ENCODE measurements around the gene SEMA3B.

SEMA3B gene

GRCh38 chr3:50297896-50298725 is 29.2 kb downstream of the SEMA3B start:
- Histone ChIP-seq H3K36me3 (replicated peaks) (no peaks in the 10 kb centered on the region), H3K27ac (peak overlapping the region; percentile 78), H3K27me3 (replicated peaks) (no peaks in the 10 kb centered on the region), H3K4me3 (ENCODE audit: low read depth, low read length) (peak overlapping the region; percentile 94)
- in situ Hi-C loops (cut with HindIII; ENCODE audit: low pct_ligation_motif_present, low sequenced_read_pairs): no loop called here
- no peak for DNase-seq
- TF ChIP-seq, protein P1, sequence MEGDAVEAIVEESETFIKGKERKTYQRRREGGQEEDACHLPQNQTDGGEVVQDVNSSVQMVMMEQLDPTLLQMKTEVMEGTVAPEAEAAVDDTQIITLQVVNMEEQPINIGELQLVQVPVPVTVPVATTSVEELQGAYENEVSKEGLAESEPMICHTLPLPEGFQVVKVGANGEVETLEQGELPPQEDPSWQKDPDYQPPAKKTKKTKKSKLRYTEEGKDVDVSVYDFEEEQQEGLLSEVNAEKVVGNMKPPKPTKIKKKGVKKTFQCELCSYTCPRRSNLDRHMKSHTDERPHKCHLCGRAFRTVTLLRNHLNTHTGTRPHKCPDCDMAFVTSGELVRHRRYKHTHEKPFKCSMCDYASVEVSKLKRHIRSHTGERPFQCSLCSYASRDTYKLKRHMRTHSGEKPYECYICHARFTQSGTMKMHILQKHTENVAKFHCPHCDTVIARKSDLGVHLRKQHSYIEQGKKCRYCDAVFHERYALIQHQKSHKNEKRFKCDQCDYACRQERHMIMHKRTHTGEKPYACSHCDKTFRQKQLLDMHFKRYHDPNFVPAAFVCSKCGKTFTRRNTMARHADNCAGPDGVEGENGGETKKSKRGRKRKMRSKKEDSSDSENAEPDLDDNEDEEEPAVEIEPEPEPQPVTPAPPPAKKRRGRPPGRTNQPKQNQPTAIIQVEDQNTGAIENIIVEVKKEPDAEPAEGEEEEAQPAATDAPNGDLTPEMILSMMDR (IDR thresholded peaks at IDR 0.05; ENCODE audit: low read depth, low read length, missing control alignments): peak; percentile 50

- peak within 1 kb of the TSS; percentile 78 for H3K27ac ChIP-seq
- H3K27me3 ChIP-seq (replicated peaks): no peaks in the 10 kb centered on the region
- H3K36me3 ChIP-seq (replicated peaks): no peaks in the 10 kb centered on the region
- DNase-seq: peak; percentile 99
- TF ChIP-seq, protein P1 (IDR thresholded peaks at IDR 0.05; ENCODE audit: low read depth, low read length, missing control alignments): peak; percentile 46
- in situ Hi-C loops (cut with HindIII; ENCODE audit: low pct_ligation_motif_present, low sequenced_read_pairs): no loop called here
- peak within 1 kb of the TSS; percentile 94 for H3K4me3 ChIP-seq (ENCODE audit: low read depth, low read length)
Measured at GRCh38 chr3:50298836-50299637, 30.1 kb downstream of the SEMA3B start, which contains the start of the genes HYAL3 and NAA80. HYAL3 (minus strand) TSS chr3:50299405; CDS start chr3:50295602, 3,803 bp downstream. NAA80 (minus strand) TSS chr3:50299405; CDS start chr3:50297463, 1,942 bp downstream.

- in situ Hi-C loops (cut with HindIII; ENCODE audit: low pct_ligation_motif_present, low sequenced_read_pairs): no loop called here
- Histone ChIP-seq H3K4me3 (ENCODE audit: low read depth, low read length) (peak overlapping the region; percentile 56), H3K36me3 (replicated peaks) (no peaks in the 10 kb centered on the region), H3K27ac (peak overlapping the region; percentile 71), H3K27me3 (replicated peaks) (no peaks in the 10 kb centered on the region)
- no peak for DNase-seq
- TF ChIP-seq, protein P1 (IDR thresholded peaks at IDR 0.05; ENCODE audit: low read depth, low read length, missing control alignments): no peak
Measured at GRCh38 chr3:50299638-50299928, 30.6 kb downstream of the SEMA3B start.

DNA sequence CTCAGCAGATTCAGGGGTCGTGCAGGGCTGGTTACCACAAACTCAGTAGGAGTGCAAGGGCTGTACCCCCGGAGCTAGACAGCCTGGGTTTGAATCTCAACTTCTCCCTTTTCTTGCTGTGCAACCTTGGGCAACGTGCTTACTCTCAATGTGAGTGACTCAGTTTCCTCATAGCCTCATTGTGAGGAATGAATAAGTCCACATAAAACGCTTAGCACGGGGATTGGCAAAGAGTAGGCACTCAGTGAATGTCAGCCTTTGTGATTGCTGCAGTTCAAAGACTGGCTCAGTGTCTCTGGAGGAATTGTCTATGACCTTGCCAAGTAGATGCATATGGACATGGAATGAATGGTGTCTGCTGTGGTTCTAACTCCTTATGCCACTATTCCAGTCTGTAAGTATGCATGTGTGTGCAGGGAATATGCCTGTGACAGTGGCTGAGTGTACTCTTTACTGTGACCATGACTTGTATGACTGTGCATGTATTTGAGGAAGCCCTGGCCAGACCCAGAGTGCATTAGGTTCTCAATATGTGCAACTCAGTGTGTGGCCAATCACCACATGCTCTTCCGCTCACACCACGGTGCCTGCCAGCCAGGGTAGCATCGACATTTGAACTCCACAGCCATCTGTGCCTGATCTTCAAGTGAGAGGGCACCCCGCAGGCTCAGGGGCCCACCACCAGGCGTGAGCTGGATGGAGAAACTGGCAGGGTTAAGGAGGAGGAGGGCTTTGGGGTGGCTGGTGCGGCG is 31.2 kb downstream of the SEMA3B start:
- in situ Hi-C loops (cut with HindIII; ENCODE audit: low pct_ligation_motif_present, low sequenced_read_pairs): no loop called here
- Histone ChIP-seq H3K27me3 (replicated peaks) (no peaks in the 10 kb centered on the region), H3K4me3 (ENCODE audit: low read depth, low read length) (peak overlapping the region; percentile 56), H3K27ac (peak overlapping the region; percentile 71), H3K36me3 (replicated peaks) (no peaks in the 10 kb centered on the region)
- TF ChIP-seq, protein P1 (IDR thresholded peaks at IDR 0.05; ENCODE audit: low read depth, low read length, missing control alignments): no peak
- DNase-seq: no peak

GRCh38 chr3:50300681-50301254 is 31.8 kb downstream of the SEMA3B start:
- no peak overlapping the region for H3K27ac ChIP-seq
- no peaks in the 10 kb centered on the region for H3K36me3 ChIP-seq (replicated peaks)
- no peak for DNase-seq
- in situ Hi-C loops (cut with HindIII; ENCODE audit: low pct_ligation_motif_present, low sequenced_read_pairs): no loop called here
- no peak overlapping the region for H3K4me3 ChIP-seq (ENCODE audit: low read depth, low read length)
- H3K27me3 ChIP-seq (replicated peaks): no peaks in the 10 kb centered on the region
- TF ChIP-seq, protein P1 (IDR thresholded peaks at IDR 0.05; ENCODE audit: low read depth, low read length, missing control alignments): no peak

Data from brain microvascular endothelial cell (primary cell).